SK-N-SH (cell line): ENCODE measurements around the gene PLA2G4C.

Experiments
- CHD2 ChIP-seq: fragments of 150-350 bp; IDR thresholded peaks from 2 replicates; pipeline ENCODE4 v1.6.1; 2018; ENCODE audit warnings: low read length; ENCODE audit not compliant: partially characterized antibody
- ELF1 ChIP-seq: IDR thresholded peaks from 2 replicates; pipeline ENCODE4 v1.4.0; 2012
- POLR2AphosphoS5 ChIP-seq: IDR thresholded peaks from 2 replicates; pipeline ENCODE4 v1.6.1; 2012; ENCODE audit warnings: low read depth, low read length
- RAD21 ChIP-seq: IDR thresholded peaks from 2 replicates; pipeline ENCODE4 v1.6.1; 2012; ENCODE audit warnings: mild to moderate bottlenecking, low read length
- RXRA ChIP-seq: IDR thresholded peaks from 2 replicates; pipeline ENCODE4 v1.4.0; 2012; ENCODE audit warnings: low read depth, mild to moderate bottlenecking, borderline replicate concordance
- SIN3A ChIP-seq: IDR thresholded peaks from 2 replicates; pipeline ENCODE4 v1.6.1; 2012; ENCODE audit warnings: low read depth, mild to moderate bottlenecking, low read length, moderate library complexity, borderline replicate concordance
- TCF12 ChIP-seq: IDR thresholded peaks from 2 replicates; pipeline ENCODE4 v1.4.0; 2012
- TEAD4 ChIP-seq: IDR thresholded peaks from 2 replicates; pipeline ENCODE4 v1.4.0; 2012; ENCODE audit warnings: mild to moderate bottlenecking, borderline replicate concordance; ENCODE audit not compliant: insufficient read depth
- YY1 ChIP-seq: IDR thresholded peaks from 2 replicates; pipeline ENCODE4 v1.4.0; 2012; ENCODE audit warnings: low read depth, mild to moderate bottlenecking
- TF ChIP-seq, protein P1 (sequence below): fragments of 200-600 bp; sonication (generic); IDR thresholded peaks from 2 replicates; pipeline ENCODE4 v1.6.1; 2017; ENCODE audit warnings: antibody characterized with exemption, mild to moderate bottlenecking, moderate library complexity
- TF ChIP-seq, protein P2 (sequence below): IDR thresholded peaks from 2 replicates; pipeline ENCODE4 v1.6.1; 2012; ENCODE audit warnings: mild to moderate bottlenecking, low read depth, low read length, moderate library complexity
- TF ChIP-seq, protein P3 (sequence below): fragments of 150-350 bp; IDR thresholded peaks from 2 replicates; pipeline ENCODE4 v1.6.1; 2016; ENCODE audit warnings: mild to moderate bottlenecking, low read depth, low read length

DNA sequence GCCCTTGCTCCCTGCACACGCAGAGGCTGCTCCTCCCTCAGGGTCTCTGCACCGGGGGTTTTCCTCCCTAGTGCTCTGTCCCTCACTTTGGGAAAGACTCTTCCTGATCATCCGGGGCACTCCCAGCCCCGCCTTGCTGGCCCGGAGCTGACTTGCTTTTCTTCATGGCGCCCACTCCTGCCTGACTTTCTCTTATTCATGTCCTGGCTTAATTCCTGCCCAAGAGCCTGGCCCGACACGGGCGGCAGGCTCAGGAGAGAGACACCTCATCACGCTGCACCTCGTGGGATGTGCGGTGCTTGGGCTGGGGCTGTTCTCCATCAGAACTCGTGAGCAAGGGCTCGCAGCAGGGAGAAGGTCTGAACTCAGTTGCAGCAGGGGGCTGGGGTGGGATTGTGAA lies 11.8 kb upstream of the PLA2G4C start:
- TF ChIP-seq YY1 (no peak), RAD21 (no peak), POLR2AphosphoS5 (no peak), SIN3A (no peak), RXRA (no peak), TEAD4 (no peak), CHD2 (no peak), ELF1 (no peak), TCF12 (no peak)
- TF ChIP-seq, protein P1, sequence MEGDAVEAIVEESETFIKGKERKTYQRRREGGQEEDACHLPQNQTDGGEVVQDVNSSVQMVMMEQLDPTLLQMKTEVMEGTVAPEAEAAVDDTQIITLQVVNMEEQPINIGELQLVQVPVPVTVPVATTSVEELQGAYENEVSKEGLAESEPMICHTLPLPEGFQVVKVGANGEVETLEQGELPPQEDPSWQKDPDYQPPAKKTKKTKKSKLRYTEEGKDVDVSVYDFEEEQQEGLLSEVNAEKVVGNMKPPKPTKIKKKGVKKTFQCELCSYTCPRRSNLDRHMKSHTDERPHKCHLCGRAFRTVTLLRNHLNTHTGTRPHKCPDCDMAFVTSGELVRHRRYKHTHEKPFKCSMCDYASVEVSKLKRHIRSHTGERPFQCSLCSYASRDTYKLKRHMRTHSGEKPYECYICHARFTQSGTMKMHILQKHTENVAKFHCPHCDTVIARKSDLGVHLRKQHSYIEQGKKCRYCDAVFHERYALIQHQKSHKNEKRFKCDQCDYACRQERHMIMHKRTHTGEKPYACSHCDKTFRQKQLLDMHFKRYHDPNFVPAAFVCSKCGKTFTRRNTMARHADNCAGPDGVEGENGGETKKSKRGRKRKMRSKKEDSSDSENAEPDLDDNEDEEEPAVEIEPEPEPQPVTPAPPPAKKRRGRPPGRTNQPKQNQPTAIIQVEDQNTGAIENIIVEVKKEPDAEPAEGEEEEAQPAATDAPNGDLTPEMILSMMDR = no peak
- TF ChIP-seq, protein P2, sequence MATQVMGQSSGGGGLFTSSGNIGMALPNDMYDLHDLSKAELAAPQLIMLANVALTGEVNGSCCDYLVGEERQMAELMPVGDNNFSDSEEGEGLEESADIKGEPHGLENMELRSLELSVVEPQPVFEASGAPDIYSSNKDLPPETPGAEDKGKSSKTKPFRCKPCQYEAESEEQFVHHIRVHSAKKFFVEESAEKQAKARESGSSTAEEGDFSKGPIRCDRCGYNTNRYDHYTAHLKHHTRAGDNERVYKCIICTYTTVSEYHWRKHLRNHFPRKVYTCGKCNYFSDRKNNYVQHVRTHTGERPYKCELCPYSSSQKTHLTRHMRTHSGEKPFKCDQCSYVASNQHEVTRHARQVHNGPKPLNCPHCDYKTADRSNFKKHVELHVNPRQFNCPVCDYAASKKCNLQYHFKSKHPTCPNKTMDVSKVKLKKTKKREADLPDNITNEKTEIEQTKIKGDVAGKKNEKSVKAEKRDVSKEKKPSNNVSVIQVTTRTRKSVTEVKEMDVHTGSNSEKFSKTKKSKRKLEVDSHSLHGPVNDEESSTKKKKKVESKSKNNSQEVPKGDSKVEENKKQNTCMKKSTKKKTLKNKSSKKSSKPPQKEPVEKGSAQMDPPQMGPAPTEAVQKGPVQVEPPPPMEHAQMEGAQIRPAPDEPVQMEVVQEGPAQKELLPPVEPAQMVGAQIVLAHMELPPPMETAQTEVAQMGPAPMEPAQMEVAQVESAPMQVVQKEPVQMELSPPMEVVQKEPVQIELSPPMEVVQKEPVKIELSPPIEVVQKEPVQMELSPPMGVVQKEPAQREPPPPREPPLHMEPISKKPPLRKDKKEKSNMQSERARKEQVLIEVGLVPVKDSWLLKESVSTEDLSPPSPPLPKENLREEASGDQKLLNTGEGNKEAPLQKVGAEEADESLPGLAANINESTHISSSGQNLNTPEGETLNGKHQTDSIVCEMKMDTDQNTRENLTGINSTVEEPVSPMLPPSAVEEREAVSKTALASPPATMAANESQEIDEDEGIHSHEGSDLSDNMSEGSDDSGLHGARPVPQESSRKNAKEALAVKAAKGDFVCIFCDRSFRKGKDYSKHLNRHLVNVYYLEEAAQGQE = no peak
- TF ChIP-seq, protein P3, sequence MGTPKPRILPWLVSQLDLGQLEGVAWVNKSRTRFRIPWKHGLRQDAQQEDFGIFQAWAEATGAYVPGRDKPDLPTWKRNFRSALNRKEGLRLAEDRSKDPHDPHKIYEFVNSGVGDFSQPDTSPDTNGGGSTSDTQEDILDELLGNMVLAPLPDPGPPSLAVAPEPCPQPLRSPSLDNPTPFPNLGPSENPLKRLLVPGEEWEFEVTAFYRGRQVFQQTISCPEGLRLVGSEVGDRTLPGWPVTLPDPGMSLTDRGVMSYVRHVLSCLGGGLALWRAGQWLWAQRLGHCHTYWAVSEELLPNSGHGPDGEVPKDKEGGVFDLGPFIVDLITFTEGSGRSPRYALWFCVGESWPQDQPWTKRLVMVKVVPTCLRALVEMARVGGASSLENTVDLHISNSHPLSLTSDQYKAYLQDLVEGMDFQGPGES = no peak
